ENCODE measurements around the gene MIOS.

- TF ChIP-seq YY1 (IDR thresholded peaks at IDR 0.05; ENCODE audit: insufficient read depth, insufficient read length) (no peak), ZNF274 (IDR thresholded peaks at IDR 0.05; ENCODE audit: low read depth, low read length) (no peak)
Measured at GRCh38 chr7:7567898-7568531, 1.3 kb downstream of the MIOS start.

Data from NT2/D1 (cell line).